HL-60/S4 treated with retinoic acid at 250 ng/mL for 4 days and 3 days (cell line): ENCODE data around the gene CIART.

Experiments used
- in situ Hi-C: fragments of 300-500 bp; cut with MboI; formaldehyde crosslinking; loops from 2 replicates; pipeline ENCODE4 v1.7.0; 2022; ENCODE audit warnings: low sequenced_read_pairs

The CIART gene

GRCh38 chr1:150259758-150260669 lies 22.3 kb upstream of the CIART start:
- in situ Hi-C loops, result loop anchor here (10.0 kb wide), 1 partner anchor 295 kb away; no protein-coding TSS in a partner anchor

DNA sequence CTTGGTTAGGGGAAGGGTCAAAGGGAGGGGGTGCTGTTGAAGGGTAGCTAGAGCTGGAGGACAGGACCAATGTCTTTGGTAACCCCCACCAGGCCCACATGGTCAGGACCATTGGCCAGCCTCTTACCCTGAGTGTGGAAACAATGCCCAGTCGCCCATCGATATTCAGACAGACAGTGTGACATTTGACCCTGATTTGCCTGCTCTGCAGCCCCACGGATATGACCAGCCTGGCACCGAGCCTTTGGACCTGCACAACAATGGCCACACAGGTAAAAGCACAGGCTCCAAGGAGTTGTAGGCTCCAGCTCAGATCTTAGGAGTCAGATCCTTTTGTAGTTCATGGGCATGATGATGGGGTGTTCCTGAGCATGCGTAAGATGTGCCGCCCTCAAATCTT lies 21.0 kb upstream of the CIART start:
- in situ Hi-C loops, result no loop called here

DNA sequence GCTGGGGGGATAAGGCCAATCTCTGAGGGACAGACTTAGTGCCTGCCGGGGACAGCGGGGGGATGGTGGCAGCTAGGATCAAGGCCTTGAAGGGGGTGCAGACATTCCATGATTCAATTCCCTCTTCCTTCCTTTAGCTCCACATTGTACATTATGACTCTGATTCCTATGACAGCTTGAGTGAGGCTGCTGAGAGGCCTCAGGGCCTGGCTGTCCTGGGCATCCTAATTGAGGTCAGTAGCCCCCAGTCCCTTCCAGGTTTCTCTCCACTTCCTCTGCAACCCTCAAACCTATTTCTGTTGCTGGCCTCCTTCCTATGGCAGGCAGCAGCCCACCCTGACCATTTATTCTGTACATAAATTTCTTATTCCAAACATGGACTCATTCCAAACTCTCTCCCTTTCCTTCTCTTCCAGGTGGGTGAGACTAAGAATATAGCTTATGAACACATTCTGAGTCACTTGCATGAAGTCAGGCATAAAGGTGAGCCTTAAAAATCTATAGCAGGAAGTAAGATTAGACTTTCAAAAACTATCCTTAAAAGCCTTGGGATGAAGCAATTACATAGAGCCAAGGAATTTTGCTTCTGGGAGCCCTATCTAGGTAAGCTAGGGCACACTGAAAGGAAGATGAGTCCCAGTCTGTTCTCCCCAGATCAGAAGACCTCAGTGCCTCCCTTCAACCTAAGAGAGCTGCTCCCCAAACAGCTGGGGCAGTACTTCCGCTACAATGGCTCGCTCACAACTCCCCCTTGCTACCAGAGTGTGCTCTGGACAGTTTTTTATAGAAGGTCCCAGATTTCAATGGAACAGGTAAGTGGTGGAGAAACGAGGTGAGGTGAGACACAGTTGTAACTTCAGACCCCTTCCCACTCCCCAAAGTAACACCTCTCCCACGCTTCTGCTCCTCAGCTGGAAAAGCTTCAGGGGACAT lies 19.7 kb upstream of the CIART start:
- in situ Hi-C loops, result no loop called here

GRCh38 chr1:150263549-150263948 lies 18.8 kb upstream of the CIART start:
- in situ Hi-C loops, result no loop called here

GRCh38 chr1:150267896-150268295 lies 14.5 kb upstream of the CIART start:
- in situ Hi-C loops, result no loop called here

- in situ Hi-C loops, result no loop called here
Observed at GRCh38 chr1:150268340-150268704, 14.0 kb upstream of the CIART start.

- in situ Hi-C loops, result no loop called here
Observed at GRCh38 chr1:150268705-150269403, 13.5 kb upstream of the CIART start, which contains the start of gene APH1A. TSS of gene APH1A (minus strand) at chr1:150269016. CDS start at chr1:150268810, 206 bp downstream.

DNA sequence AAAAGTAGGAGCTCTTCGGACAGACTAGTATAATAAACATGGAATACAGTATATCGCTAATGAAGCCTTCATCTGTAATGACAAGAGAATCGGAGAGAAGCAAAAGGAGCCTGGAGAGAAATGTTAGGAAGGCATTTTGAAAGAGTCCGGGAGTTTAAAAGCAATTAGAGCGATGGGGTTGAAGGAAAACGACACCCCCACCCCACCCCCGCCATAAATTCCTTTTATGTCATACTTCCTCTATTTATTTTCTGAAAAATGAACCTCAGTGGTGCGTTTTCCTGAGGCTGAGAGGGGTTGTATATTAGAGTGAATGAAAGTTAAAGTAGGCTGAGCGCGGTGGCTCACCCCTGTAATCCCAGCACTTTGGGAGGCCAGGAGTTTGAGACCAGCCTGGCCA lies 12.9 kb upstream of the CIART start:
- in situ Hi-C loops, result no loop called here

DNA sequence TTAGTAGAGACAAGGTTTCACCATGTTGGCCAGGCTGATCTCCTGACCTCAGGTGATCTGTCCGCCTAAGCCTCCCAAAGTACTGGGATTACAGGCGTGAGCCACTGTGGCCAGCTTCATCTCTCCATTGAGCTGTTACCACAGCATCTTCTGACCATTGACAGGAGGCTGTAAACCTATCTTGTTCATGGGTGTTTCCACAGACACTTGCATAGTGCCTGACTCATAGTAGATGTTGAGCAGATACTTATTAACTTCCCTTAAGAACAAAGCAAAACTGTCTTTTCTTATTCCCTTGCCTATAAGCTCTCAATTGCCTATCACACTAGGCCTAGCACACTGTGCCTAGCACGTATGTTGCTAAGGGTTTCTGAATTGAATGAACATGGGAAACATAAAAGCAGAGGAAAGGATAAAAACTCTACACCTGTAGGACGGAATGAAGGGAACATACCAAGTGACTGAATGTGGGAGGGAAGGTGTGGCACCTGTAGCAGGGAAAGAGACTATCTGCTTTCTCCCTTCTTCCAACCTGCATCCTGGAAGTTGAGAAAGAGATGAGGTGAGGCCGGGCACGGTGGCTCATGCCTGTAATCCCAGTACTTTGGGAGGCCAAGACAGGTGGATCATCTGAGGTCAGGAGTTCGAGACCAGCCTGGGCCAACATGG lies 10.9 kb upstream of the CIART start:
- in situ Hi-C loops, result no loop called here

DNA sequence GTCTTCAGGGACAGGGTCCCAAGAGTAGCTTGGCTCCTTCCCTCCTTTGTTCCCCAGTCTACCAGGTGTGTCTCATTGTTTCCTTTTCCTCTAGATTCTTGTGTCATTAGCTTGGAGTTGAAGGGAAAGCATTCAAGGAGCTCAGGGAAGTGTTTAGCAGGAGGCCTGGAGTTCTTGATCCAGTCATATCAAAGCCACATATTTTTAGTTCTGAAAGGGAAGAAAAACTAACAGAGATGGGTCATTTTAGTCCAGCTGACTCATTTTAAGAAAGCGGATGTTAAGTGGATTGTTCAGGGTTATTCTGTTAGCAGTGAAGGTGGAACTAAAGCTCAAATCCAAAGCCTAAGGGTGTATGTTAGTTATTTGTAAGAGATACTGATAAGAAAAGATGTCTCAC lies 9.0 kb upstream of the CIART start:
- in situ Hi-C loops, result no loop called here

GRCh38 chr1:150280138-150280707 lies 2.1 kb upstream of the CIART start:
- in situ Hi-C loops, result no loop called here

DNA sequence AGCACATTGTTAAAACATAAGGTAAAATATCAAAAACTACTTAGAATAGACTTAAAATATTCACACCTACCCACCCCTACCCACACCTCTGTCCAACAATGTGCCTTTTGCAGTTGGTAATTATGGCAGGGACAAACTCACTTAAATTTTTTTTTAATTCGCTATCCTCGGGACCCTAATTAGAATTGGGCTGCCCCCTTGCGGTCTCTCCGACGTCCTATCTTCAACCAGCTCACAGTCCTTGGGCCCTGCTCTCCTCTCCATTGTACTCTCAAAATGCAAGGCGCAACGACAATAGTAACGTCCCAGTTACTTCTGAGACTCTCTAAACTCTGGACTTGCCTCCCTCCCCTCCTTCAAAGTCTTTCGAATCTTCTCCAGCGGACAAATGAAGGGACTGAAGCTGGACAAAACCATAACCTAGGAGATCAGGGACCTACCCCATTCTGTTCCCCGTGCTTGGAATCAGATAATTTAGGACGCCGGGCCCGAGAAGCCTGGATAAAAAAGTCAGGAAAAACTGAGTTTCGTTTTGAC lies 1.1 kb upstream of the CIART start:
- in situ Hi-C loops, result no loop called here

DNA sequence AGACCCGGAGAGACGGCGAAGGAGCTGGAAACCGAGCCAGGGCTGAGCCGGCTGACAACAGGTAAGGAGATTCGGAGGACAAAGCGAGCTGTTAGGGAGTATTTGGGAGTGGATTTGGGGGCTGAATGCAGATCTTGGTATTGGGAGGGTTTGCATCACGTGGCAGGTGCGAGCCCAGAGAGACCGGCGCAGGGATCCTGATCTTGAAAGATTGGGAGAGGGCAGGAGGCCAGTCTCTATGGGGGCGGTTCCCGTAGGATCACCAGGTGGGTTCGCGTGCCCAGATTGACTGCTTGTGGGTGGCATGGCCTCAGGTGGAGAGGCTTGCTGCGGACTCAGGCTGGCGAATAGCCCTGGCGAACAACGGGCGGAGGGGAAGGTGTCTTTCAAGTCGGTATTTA lies 204 bp downstream of the CIART start:
- in situ Hi-C loops, result no loop called here

DNA sequence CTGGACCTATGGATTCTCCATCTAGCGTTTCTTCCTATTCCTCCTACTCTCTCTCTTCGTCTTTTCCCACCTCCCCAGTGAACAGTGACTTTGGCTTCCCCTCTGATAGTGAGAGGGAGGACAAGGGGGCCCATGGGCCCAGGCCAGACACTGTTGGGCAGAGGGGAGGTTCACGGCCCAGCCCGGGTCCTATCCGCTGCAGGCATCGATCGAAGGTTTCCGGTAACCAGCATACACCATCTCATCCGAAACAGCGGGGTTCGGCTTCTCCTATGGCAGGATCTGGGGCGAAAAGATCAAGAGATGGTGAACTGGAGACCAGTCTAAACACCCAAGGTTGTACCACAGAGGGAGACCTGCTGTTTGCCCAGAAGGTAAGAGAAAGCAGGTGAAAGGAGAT lies 906 bp downstream of the CIART start:
- in situ Hi-C loops, result no loop called here

DNA sequence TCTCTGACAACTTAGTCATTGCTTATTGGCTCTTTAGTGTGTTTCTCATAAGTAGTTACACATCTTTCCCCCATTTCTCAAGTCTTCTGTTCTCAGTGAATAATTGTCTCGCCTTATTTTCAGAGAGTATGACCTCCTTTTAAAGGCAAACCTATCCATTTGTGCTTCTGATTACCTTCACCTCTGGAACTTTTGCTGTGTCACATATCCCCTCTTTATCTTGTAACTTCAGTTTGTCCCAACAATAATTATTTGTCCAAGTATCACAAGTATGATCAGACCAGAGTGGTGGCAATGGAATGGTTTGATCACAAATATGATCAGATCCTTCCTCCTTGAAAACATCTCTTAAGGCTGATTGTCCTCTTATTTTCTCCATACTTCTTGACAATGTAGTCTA lies 6.0 kb downstream of the CIART start:
- in situ Hi-C loops, result no loop called here

DNA sequence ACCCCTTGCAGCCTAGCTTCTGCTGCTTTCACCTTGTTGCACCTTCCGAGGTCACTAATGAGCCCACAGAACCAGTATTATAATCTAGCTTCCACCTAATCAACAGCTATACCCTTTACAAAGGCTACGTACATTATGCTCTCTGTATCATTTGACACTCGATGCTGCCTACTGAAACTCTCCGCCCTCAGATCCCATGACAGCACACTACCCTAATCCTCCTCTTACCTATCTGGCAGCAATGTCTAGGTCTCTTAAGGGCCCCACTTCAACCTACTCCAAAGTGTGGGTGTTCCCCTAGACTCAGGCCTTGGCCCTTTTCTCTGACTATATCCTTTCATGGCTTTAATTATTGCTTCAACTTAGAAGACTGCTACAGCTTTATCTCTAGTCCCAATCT lies 6.5 kb downstream of the CIART start:
- in situ Hi-C loops, result no loop called here

GRCh38 chr1:150293433-150294253 lies 11.3 kb downstream of the CIART start, which contains the start of gene MRPS21:
TSS of gene MRPS21 (plus strand) at chr1:150293861. CDS start at chr1:150294367, 506 bp downstream.
- in situ Hi-C loops, result no loop called here

DNA sequence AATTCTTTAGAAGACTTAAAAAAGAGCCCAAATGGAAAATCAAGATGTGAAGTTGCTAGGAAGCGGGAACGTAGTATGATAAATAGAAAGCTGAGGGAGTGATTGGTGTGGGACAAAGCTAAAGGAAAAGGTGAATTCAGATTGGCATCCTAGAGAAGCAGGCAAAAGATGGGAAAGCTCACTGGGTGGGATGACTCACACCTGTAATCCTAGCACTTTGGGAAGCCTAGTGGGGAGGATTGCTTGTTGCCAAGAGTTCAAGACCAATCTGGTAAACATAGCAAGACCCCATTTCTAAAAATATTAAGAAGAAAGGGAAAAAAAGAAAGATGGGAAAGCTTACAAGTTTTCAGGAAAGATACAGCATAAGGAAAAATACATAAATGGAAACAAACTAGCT lies 13.1 kb downstream of the CIART start:
- in situ Hi-C loops, result no loop called here

GRCh38 chr1:150299716-150300115 lies 17.4 kb downstream of the CIART start:
- in situ Hi-C loops, result no loop called here
